H1 (cell line): ENCODE measurements around the gene ZSWIM7. TPM values are rescaled to one million over a fixed set of nuclear protein-coding genes. Genes with fewer than 3 reads are reported as not detected.
A peak's percentile ranks its signal among the peaks of the same experiment; 100 is the strongest.

Experiments
- CTCF ChIA-PET: fragments of 300-600 bp; sonication (Branson Sonifier 250); formaldehyde crosslinking; loops from one replicate; lab custom pipeline; 2021; ENCODE audit not compliant: partially characterized antibody; lab: Charles Lee
- POLR2A ChIA-PET: fragments of 300-600 bp; sonication (Branson Sonifier 250); formaldehyde crosslinking; loops from one replicate; lab custom pipeline; 2021; ENCODE audit warnings: inconsistent platforms; ENCODE audit not compliant: partially characterized antibody; lab: Charles Lee
- DNase-seq, 2 experiments: peaks; one replicate each; pipeline versions ENCODE4 v3.0.0 to v3.0.0-alpha.2; 2010 to 2022; ENCODE audit warnings: low spot score in 2 of 2, low read depth in 1 of 2, mixed read lengths in 1 of 2
- FAIRE-seq: peaks from 2 replicates; lab custom pipeline; 2011; peaks lifted over from hg19 to GRCh38; lab: Jason Lieb, UNC
- H2AFZ ChIP-seq: 2 replicates; pipeline ENCODE4 v1.8.1; 2012; ENCODE audit warnings: low read length, inconsistent platforms
- H2AK5ac ChIP-seq: 2 replicates; pipeline ENCODE4 v1.6.1; 2013; ENCODE audit warnings: low read depth, low read length
- H2BK120ac ChIP-seq: replicated peaks from 2 replicates; pipeline ENCODE3; 2013; ENCODE audit warnings: low read depth, low read length, inconsistent platforms
- H2BK12ac ChIP-seq: 2 replicates; pipeline ENCODE4 v1.6.1; 2013; ENCODE audit warnings: low read depth, low read length
- H2BK15ac ChIP-seq: 2 replicates; pipeline ENCODE4 v1.6.1; 2013; ENCODE audit warnings: low read length
- H2BK20ac ChIP-seq: 2 replicates; pipeline ENCODE4 v1.6.1; 2013; ENCODE audit warnings: low read length
- H2BK5ac ChIP-seq: 2 replicates; pipeline ENCODE4 v1.6.1; 2013; ENCODE audit warnings: low read depth, low read length
- H3K14ac ChIP-seq: 2 replicates; pipeline ENCODE4 v1.6.1; 2013; ENCODE audit warnings: inconsistent platforms; ENCODE audit not compliant: insufficient read length
- H3K18ac ChIP-seq: 2 replicates; pipeline ENCODE4 v1.6.1; 2013; ENCODE audit warnings: low read length; ENCODE audit errors: extremely low read depth
- H3K23ac ChIP-seq: 2 replicates; pipeline ENCODE4 v1.6.1; 2013; ENCODE audit warnings: inconsistent platforms; ENCODE audit not compliant: insufficient read length
- H3K23me2 ChIP-seq: 2 replicates; pipeline ENCODE4 v1.6.1; 2013; ENCODE audit warnings: low read depth, low read length
- H3K27ac ChIP-seq: 2 replicates; pipeline ENCODE4 v1.6.1; 2011; ENCODE audit warnings: low read depth, low read length, inconsistent platforms
- H3K27me3 ChIP-seq, 4 experiments: replicated peaks in 1 of 4; 1 replicate in 1 of 4; 2 replicates in 3 of 4; pipeline versions ENCODE4 v1.6.1 to v1.8.1; 2011 to 2013; ENCODE audit warnings: low read length in 3 of 4, mild to moderate bottlenecking in 3 of 4, inconsistent platforms in 2 of 4, mixed read lengths in 2 of 4, moderate library complexity in 1 of 4; ENCODE audit not compliant: control insufficient read depth in 3 of 4, insufficient read depth in 3 of 4; ENCODE audit errors: extremely low read depth in 1 of 4
- H3K36me3 ChIP-seq, 4 experiments: 2 replicates each; pipeline versions ENCODE4 v1.6.1 to v1.8.1; 2011 to 2013; ENCODE audit warnings: mild to moderate bottlenecking in 4 of 4, low read length in 3 of 4, moderate library complexity in 2 of 4, control low read depth in 1 of 4, inconsistent platforms in 1 of 4; ENCODE audit not compliant: insufficient read depth in 4 of 4, control insufficient read depth in 2 of 4
- H3K4ac ChIP-seq: replicated peaks from 2 replicates; pipeline ENCODE3; 2013; ENCODE audit warnings: low read length, low read depth, mixed read lengths, inconsistent platforms; ENCODE audit not compliant: insufficient read length
- H3K4me1 ChIP-seq, 4 experiments: replicated peaks in 1 of 4; 1 replicate in 1 of 4; 2 replicates in 3 of 4; pipeline versions ENCODE4 v1.6.1 to v1.8.1; 2011 to 2013; ENCODE audit warnings: low read length in 3 of 4, inconsistent platforms in 2 of 4, mixed read lengths in 1 of 4; ENCODE audit not compliant: insufficient read depth in 4 of 4, control insufficient read depth in 3 of 4
- H3K4me2 ChIP-seq, 2 experiments: 2 replicates each; pipeline versions ENCODE4 v1.6.1 to v1.8.1; 2011 to 2013; ENCODE audit warnings: low read depth in 2 of 2, low read length in 2 of 2, control low read depth in 1 of 2, inconsistent platforms in 1 of 2, mild to moderate bottlenecking in 1 of 2; ENCODE audit not compliant: insufficient read depth in 1 of 2
- H3K4me3 ChIP-seq, 4 experiments: fragments of 200-600, 300-600 bp in 1 of 4; sonication (generic), shearing (Covaris generic), sonication (Bioruptor Twin) in 1 of 4; 2 replicates each; pipeline versions ENCODE4 v1.5.1 to v1.8.1; 2011 to 2016; ENCODE audit warnings: low read length in 4 of 4, low read depth in 3 of 4, control low read depth in 2 of 4, inconsistent platforms in 2 of 4, mild to moderate bottlenecking in 2 of 4, mixed read lengths in 1 of 4, moderate library complexity in 1 of 4; ENCODE audit not compliant: insufficient read depth in 2 of 4; ENCODE audit errors: extremely low read depth in 1 of 4
- H3K56ac ChIP-seq: replicated peaks from 2 replicates; pipeline ENCODE3; 2013; ENCODE audit warnings: low read depth, mild to moderate bottlenecking, mixed read lengths, low read length, inconsistent platforms; ENCODE audit not compliant: insufficient read length
- H3K79me1 ChIP-seq: 2 replicates; pipeline ENCODE4 v1.6.1; 2013; ENCODE audit warnings: low read depth, low read length, control low read depth
- H3K79me2 ChIP-seq, 2 experiments: 2 replicates each; pipeline versions ENCODE4 v1.6.1 to v1.8.1; 2012 to 2013; ENCODE audit warnings: low read length in 2 of 2, mild to moderate bottlenecking in 2 of 2, inconsistent platforms in 1 of 2; ENCODE audit not compliant: insufficient read depth in 2 of 2, control insufficient read depth in 1 of 2
- H3K9ac ChIP-seq, 4 experiments: replicated peaks in 1 of 4; 1 replicate in 1 of 4; 2 replicates in 3 of 4; pipeline versions ENCODE4 v1.6.1 to v1.8.1; 2011 to 2013; ENCODE audit warnings: low read depth in 3 of 4, low read length in 3 of 4, control low read depth in 2 of 4, mild to moderate bottlenecking in 2 of 4, moderate library complexity in 2 of 4, inconsistent platforms in 1 of 4; ENCODE audit errors: extremely low read depth in 1 of 4
- H3K9me3 ChIP-seq, 2 experiments: 2 replicates each; pipeline versions ENCODE4 v1.6.1 to v1.8.1; 2012 to 2013; ENCODE audit warnings: mild to moderate bottlenecking in 2 of 2, moderate library complexity in 2 of 2, control low read depth in 1 of 2, inconsistent platforms in 1 of 2, low read depth in 1 of 2, low read length in 1 of 2, mixed read lengths in 1 of 2; ENCODE audit not compliant: insufficient read depth in 2 of 2
- H4K20me1 ChIP-seq, 2 experiments: replicated peaks in 1 of 2; 2 replicates each; pipeline versions ENCODE3 to v1.8.1; 2011 to 2013; ENCODE audit warnings: inconsistent platforms in 2 of 2, low read length in 2 of 2, mild to moderate bottlenecking in 1 of 2; ENCODE audit not compliant: insufficient read depth in 2 of 2, control insufficient read depth in 1 of 2
- H4K5ac ChIP-seq: 2 replicates; pipeline ENCODE4 v1.6.1; 2013; ENCODE audit warnings: low read length, low read depth, mixed read lengths, inconsistent platforms; ENCODE audit not compliant: insufficient read length
- H4K8ac ChIP-seq: 2 replicates; pipeline ENCODE4 v1.8.0; 2013; ENCODE audit warnings: mild to moderate bottlenecking, moderate library complexity, low read length, inconsistent platforms; ENCODE audit not compliant: insufficient read depth; ENCODE audit errors: extremely low read depth
- H4K91ac ChIP-seq: replicated peaks from 2 replicates; pipeline ENCODE3; 2013; ENCODE audit warnings: low read length, mixed read lengths, inconsistent platforms; ENCODE audit not compliant: insufficient read length
- ATF2 ChIP-seq: IDR thresholded peaks from 2 replicates; pipeline ENCODE4 v1.6.1; 2012; ENCODE audit warnings: low read length, inconsistent platforms
- CHD2 ChIP-seq: IDR thresholded peaks from 2 replicates; pipeline ENCODE4 v1.6.1; 2012; ENCODE audit warnings: low read length, improper control_type of control experiment
- E2F6 ChIP-seq: IDR thresholded peaks from 2 replicates; pipeline ENCODE4 v1.6.1; 2012; ENCODE audit warnings: inconsistent platforms
- NRF1 ChIP-seq: IDR thresholded peaks from 2 replicates; pipeline ENCODE4 v1.6.1; 2011; ENCODE audit warnings: mild to moderate bottlenecking, low read depth, low read length, improper control_type of control experiment
- RNF2 ChIP-seq: fragments of 200-900, 300-1000 bp; sonication (generic); IDR thresholded peaks from 2 replicates; pipeline ENCODE4 v1.7.1; 2016; ENCODE audit warnings: borderline replicate concordance, low read depth, mild to moderate bottlenecking, antibody characterized with exemption, low read length; ENCODE audit not compliant: poor library complexity, severe bottlenecking; ENCODE audit errors: missing control alignments
- SIX5 ChIP-seq: IDR thresholded peaks from 2 replicates; pipeline ENCODE4 v1.6.1; 2011; ENCODE audit warnings: mild to moderate bottlenecking, low read depth, low read length
- SUZ12 ChIP-seq: fragments of 200-600 bp; sonication (generic); IDR thresholded peaks from 2 replicates; pipeline ENCODE4 v1.6.1; 2012; ENCODE audit warnings: mild to moderate bottlenecking, inconsistent platforms, low read length, moderate library complexity, mixed read lengths
- ZNF274 ChIP-seq: IDR thresholded peaks from 2 replicates; pipeline ENCODE4 v1.7.0; 2012; ENCODE audit warnings: low read length, borderline replicate concordance; ENCODE audit errors: extremely low read depth
- WGBS, 2 experiments: shearing (Covaris generic) in 1 of 2; methylation state at CpG; one replicate each; pipeline versions ENCODE4 v1.1.6 to v1.1.7; 2013 to 2015; ENCODE audit warnings: low lambda C conversion rate in 2 of 2, mixed read lengths in 2 of 2, inconsistent platforms in 1 of 2, low coverage in 1 of 2, missing lambda C conversion rate in 1 of 2; ENCODE audit not compliant: insufficient replicate concordance in 2 of 2, insufficient coverage in 1 of 2, insufficient read length in 1 of 2; ENCODE audit errors: extremely low coverage in 1 of 2, missing lambda C conversion rate in 1 of 2; 5-methylcytosine and 5-hydroxymethylcytosine counted together
- polyA plus RNA-seq, 7 experiments: library from polyadenylated mRNA; depleted of rRNA in 3 of 7; stranded (reverse) in 5 of 7; unstranded in 2 of 7; fragments of >200 nt in 5 of 7; fragments of 200-250 nt in 2 of 7; gene quantifications; 1 replicate in 5 of 7; 2 replicates in 1 of 7; 4 replicates in 1 of 7; pipeline versions ENCODE4 v1.2.1 to v1.2.3, GENCODE V29; 2011 to 2013; ENCODE audit warnings: missing spikeins in 2 of 7, mixed read lengths in 2 of 7
- total RNA-seq: library from RNA; stranded (reverse); fragmentation: NEBNext Ultra II Directional; extraction: Animal tissue kit (Norgen Biotek cat#: 25700); gene quantifications from 2 replicates; pipeline ENCODE4 v1.2.1, GENCODE V29; 2021

ZSWIM7 gene
- total and polyA plus RNA-seq, 2 of the 8 experiments (the other 6 are each of a cell fraction or from before 2014, with no cell fraction given), result 39.3 to 57.7 TPM

- DNase-seq (peak in 1 of 2 experiments; percentile 56), FAIRE-seq (no peak)
- Histone ChIP-seq H2AFZ (peak overlapping the region; percentile 98), H4K91ac (peak overlapping the region; percentile 100), H3K4me2 (peak overlapping the region; percentile 59 to 100), H3K79me1 (no peaks in the 10 kb centered on the region; the same call in 1 of the 2 replicates), H3K14ac (peak overlapping the region; percentile 88), H3K9me3 (no peaks in the 10 kb centered on the region), H3K4me1 (peaks cover 5 to 17% (median 5%) of the 10 kb centered on the region in 4 experiments; a peak in 6 of 7 replicates), H3K23me2 (peaks cover 14% of the 10 kb centered on the region), H3K9ac (peak overlapping the region in 1 of 4 experiments; percentile 0; a peak in 2 of 7 replicates), H3K36me3 (no peaks in the 10 kb centered on the region), H3K27me3 (peaks cover 10 to 41% (median 35%) of the 10 kb centered on the region in 4 experiments), H2BK5ac (no peak overlapping the region), H4K5ac (no peak overlapping the region), H2BK12ac (peak overlapping the region; percentile 99; the same call in 1 of the 2 replicates), H2AK5ac (no peak overlapping the region), H3K79me2 (no peaks in the 10 kb centered on the region), H2BK120ac (no peak overlapping the region), H3K4ac (peak overlapping the region; percentile 81), H3K27ac (no peak overlapping the region), H4K8ac (peak overlapping the region; percentile 84), H4K20me1 (no peaks in the 10 kb centered on the region), H2BK15ac (0 out of 2 replicates have a peak overlapping the region, but pooled peaks have one; percentile 61), H3K56ac (peak overlapping the region; percentile 52), H3K18ac (peak overlapping the region; percentile 97), H3K4me3 (peak overlapping the region; percentile 35 to 66 (median 62)), H2BK20ac (no peak overlapping the region), H3K23ac (no peak overlapping the region)
- POLR2A ChIA-PET, result interaction anchor here (1.0 to 3.5 kb wide), 4 partner anchors 10 to 53 kb away, joined by 5 to 41 read pairs (median 8); partner anchors contain the start of genes TTC19 and ZSWIM7
- CTCF ChIA-PET, result interaction anchor here (0.6 to 3.3 kb wide), 18 partner anchors 10 to 64 kb away, joined by 3 to 38 read pairs (median 4); partner anchors contain the start of genes TTC19 and ZSWIM7
- WGBS, 2 experiments, result 8% methylated on average over 34 of the region's 64 CpGs; no CpG with 5 or more reads in 1 of the 2 experiments
- TF ChIP-seq NRF1 (no peak), ZNF274 (no peak), RNF2 (peak; percentile 56), SIX5 (no peak), CHD2 (no peak), ATF2 (no peak), SUZ12 (peak; percentile 72; the same call in 1 of the 2 replicates), E2F6 (peak; percentile 71; the same call in 1 of the 2 replicates)
Observed at GRCh38 chr17:15945527-15946191, 53.8 kb downstream of the ZSWIM7 start.
